Suppressor macrophage treated with lipopolysaccharide for 4 hours (primary cell): ENCODE measurements around the gene EARS2.
"Not testable (repeated sequence)": the region's sequence is repeated elsewhere in the genome, so short reads cannot be mapped to it uniquely, and the experiment has no call there.

Source experiments
- DNase-seq: peaks from one replicate; pipeline ENCODE4 v3.0.0-alpha.2; 2020

Gene EARS2

GRCh38 chr16:23523876-23524385, 33.2 kb downstream of the EARS2 start:
- DNase-seq: no peak

GRCh38 chr16:23523321-23523720, 33.8 kb downstream of the EARS2 start:
- peak; percentile 37 for DNase-seq

GRCh38 chr16:23521965-23522364, 35.2 kb downstream of the EARS2 start:
- no peak for DNase-seq

- peak; percentile 77 for DNase-seq
These were observed 36.0 kb downstream of the EARS2 start for GRCh38 chr16:23521037-23521743.

GRCh38 chr16:23520500-23520899, 36.6 kb downstream of the EARS2 start:
- DNase-seq: peak; percentile 34

- DNase-seq: no peak
These were observed 37.9 kb downstream of the EARS2 start for GRCh38 chr16:23519282-23519681.

GRCh38 chr16:23518435-23518891, 38.7 kb downstream of the EARS2 start:
- DNase-seq: peak; percentile 87

GRCh38 chr16:23516366-23517137, 40.6 kb downstream of the EARS2 start:
- no peak for DNase-seq

GRCh38 chr16:23515881-23516280, 41.3 kb downstream of the EARS2 start:
- DNase-seq: no peak

GRCh38 chr16:23514381-23515152, 42.6 kb downstream of the EARS2 start:
- no peak for DNase-seq

- no peak for DNase-seq
These were observed 44.9 kb downstream of the EARS2 start for GRCh38 chr16:23512168-23512695.

- DNase-seq: no peak
These were observed 45.4 kb downstream of the EARS2 start for GRCh38 chr16:23511731-23512130.

- DNase-seq: not testable (repeated sequence)
These were observed 46.3 kb downstream of the EARS2 start for GRCh38 chr16:23510915-23511270.

GRCh38 chr16:23510164-23510914, 46.8 kb downstream of the EARS2 start, which contains the start of gene GGA2:
TSS of gene GGA2 (minus strand) at chr16:23510494. CDS start at chr16:23510411, 83 bp downstream.
- DNase-seq: peak; percentile 84

GRCh38 chr16:23509782-23510163, 47.4 kb downstream of the EARS2 start:
- DNase-seq: peak; percentile 43

- DNase-seq: no peak
These were observed 47.8 kb downstream of the EARS2 start for GRCh38 chr16:23509441-23509754.

- DNase-seq: no peak
These were observed 48.3 kb downstream of the EARS2 start for GRCh38 chr16:23508589-23509440.

GRCh38 chr16:23506606-23506994, 50.5 kb downstream of the EARS2 start:
- no peak for DNase-seq

GRCh38 chr16:23505671-23506605, 51.2 kb downstream of the EARS2 start:
- DNase-seq: no peak

GRCh38 chr16:23505180-23505665, 51.9 kb downstream of the EARS2 start:
- DNase-seq: no peak
